ENCODE results near the gene CHIT1. TPM values are rescaled to one million over a fixed set of nuclear protein-coding genes. Genes with fewer than 3 reads are reported as not detected.

CHIT1 gene
- total and polyA plus RNA-seq, 9 of the 15 experiments (the other 6 are each of a cell fraction or from before 2014, with no cell fraction given): not detected

DNA sequence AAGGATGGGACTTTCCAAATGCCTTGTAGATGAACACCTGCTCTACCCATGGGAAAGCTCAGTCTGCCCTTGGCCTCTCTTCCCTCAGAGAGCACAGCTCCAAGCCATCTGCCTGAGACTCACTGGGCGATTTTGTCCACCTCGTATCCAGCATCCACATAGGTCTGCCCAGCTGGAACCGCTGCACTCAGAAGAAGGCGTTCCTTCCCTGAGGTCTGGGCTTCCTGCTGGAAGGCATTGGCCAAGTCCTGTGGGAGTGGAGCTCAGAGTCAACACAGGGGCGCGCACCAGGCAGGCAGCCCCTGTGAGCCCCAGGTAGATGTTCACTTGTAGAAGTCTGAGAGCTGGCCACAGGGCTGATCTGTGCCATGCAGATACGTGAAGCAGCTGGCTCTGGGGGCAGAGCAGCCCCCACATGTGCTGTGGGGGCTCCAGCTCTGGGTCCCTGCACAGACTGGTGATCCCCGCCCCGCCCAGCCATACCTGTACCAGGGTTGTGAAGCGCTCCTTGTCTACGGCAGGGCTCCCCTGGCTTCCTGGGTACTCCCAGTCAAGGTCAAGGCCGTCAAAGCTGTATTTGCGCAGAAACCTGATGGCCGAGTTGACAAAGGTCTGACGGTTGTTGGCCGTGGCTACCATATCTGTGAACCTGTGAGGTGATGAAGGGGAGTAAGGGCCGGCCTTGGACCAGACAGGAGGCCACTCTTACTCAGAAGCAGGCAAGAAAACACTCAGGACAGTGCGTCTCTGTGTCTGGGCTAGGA lies 6.3 kb downstream of the CHIT1 start (continued):
- TF ChIP-seq, protein P1, sequence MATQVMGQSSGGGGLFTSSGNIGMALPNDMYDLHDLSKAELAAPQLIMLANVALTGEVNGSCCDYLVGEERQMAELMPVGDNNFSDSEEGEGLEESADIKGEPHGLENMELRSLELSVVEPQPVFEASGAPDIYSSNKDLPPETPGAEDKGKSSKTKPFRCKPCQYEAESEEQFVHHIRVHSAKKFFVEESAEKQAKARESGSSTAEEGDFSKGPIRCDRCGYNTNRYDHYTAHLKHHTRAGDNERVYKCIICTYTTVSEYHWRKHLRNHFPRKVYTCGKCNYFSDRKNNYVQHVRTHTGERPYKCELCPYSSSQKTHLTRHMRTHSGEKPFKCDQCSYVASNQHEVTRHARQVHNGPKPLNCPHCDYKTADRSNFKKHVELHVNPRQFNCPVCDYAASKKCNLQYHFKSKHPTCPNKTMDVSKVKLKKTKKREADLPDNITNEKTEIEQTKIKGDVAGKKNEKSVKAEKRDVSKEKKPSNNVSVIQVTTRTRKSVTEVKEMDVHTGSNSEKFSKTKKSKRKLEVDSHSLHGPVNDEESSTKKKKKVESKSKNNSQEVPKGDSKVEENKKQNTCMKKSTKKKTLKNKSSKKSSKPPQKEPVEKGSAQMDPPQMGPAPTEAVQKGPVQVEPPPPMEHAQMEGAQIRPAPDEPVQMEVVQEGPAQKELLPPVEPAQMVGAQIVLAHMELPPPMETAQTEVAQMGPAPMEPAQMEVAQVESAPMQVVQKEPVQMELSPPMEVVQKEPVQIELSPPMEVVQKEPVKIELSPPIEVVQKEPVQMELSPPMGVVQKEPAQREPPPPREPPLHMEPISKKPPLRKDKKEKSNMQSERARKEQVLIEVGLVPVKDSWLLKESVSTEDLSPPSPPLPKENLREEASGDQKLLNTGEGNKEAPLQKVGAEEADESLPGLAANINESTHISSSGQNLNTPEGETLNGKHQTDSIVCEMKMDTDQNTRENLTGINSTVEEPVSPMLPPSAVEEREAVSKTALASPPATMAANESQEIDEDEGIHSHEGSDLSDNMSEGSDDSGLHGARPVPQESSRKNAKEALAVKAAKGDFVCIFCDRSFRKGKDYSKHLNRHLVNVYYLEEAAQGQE (IDR thresholded peaks at IDR 0.05; ENCODE audit: borderline replicate concordance): no peak
- TF ChIP-seq, protein P1 (CRISPR knock-in tag; IDR thresholded peaks at IDR 0.05; ENCODE audit: low read depth): no peak
- no peak for TF ChIP-seq ZBTB7A (IDR thresholded peaks at IDR 0.05; ENCODE audit: borderline replicate concordance, control insufficient read depth, low read depth, low read length)
- TF ChIP-seq TEAD1 (CRISPR knock-in tag; IDR thresholded peaks at IDR 0.05): no peak
- TF ChIP-seq CBX8 (IDR thresholded peaks at IDR 0.05; ENCODE audit: borderline replicate concordance, extremely low read depth, low read depth, low read length, poor library complexity, severe bottlenecking): no peak
- no peak for TF ChIP-seq ARID2 (IDR thresholded peaks at IDR 0.05)
